NCI-H524 treated with DMSO at 0.1 percent for 48 hours (cell line): ENCODE measurements around the gene PHF2.

Source experiments
- DNase-seq: peaks from one replicate; lab custom pipeline; 2025; lab: John Stamatoyannopoulos, UW

The PHF2 gene

GRCh38 chr9:93701494-93702218, 125.3 kb downstream of the PHF2 start:
- DNase-seq = no peak

GRCh38 chr9:93702261-93702660, 125.9 kb downstream of the PHF2 start:
- DNase-seq = no peak

DNA sequence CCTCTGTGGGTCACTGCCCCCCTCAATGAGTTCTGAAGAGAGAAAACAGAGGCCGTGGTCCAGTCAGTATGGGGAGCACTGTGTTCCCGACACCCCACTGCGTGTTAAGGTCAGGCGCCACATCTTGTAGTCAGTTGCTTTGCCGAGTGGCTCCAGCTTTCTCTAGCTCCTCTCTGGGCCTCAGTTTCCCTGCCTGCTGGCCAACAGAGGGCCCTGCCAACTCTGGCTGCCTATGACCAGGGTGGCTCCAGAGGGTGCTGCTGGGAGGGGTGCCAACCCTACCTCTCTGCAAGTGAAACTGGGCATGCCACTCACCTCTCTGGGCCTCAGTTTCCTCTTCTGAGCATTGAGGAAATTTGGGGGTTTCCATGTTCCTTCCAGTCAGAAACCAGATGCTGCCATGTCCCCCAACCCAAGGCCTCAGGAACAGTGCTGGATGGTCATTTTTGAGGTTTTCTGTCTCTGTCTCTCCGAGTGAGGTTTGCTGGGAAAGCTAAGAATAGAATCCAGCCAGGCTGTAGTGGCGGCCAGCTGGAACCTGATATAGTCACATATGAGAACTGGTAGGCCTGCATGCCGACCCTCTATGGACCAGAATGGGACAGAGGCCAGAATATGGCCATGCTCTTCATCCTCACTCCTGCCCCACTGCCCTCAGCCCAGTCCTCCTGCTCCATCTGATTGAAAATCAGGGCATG, 132.1 kb downstream of the PHF2 start:
- DNase-seq = no peak

DNA sequence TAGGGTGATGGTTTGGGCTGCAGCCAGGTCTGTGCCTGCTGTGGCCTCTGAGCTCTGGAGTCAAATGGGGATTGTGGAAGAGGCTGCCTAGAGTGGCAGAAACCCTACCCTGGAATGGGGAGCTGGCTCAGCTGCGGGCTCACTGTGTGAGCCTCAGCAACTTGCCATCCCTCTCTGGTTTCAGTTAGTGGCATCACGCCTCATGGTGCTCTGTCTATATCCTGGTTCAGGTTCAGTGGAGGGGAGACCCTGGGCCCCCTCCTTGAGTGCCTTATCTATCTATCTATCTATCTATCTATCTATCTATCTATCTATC, 132.6 kb downstream of the PHF2 start:
- no peak for DNase-seq

- DNase-seq = no peak
Observed at GRCh38 chr9:93709600-93710369, 133.4 kb downstream of the PHF2 start.

DNA sequence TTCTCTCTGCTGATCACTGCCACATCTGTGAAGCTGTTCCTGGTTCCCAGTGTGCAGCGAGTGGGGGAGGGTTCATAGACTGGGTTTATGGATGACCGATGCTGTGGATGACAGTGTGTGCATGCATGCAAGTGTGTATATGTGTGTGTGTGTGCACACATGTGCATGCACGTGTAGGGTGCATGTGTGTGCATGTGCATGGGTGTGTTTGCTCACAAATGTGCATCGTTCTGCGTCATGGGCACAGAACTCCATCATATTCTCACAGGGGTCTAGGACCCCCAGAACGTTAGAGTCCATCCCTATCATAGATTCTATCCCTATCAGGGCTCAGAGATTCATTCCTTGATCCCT, 134.0 kb downstream of the PHF2 start:
- DNase-seq = no peak

- DNase-seq = no peak
Observed at GRCh38 chr9:93711002-93711401, 134.6 kb downstream of the PHF2 start.

- DNase-seq = no peak
Observed at GRCh38 chr9:93712896-93713295, 136.5 kb downstream of the PHF2 start.

- no peak for DNase-seq
Observed at GRCh38 chr9:93713716-93714115, 137.3 kb downstream of the PHF2 start.

GRCh38 chr9:93721417-93721965, 145.1 kb downstream of the PHF2 start:
- no peak for DNase-seq

DNA sequence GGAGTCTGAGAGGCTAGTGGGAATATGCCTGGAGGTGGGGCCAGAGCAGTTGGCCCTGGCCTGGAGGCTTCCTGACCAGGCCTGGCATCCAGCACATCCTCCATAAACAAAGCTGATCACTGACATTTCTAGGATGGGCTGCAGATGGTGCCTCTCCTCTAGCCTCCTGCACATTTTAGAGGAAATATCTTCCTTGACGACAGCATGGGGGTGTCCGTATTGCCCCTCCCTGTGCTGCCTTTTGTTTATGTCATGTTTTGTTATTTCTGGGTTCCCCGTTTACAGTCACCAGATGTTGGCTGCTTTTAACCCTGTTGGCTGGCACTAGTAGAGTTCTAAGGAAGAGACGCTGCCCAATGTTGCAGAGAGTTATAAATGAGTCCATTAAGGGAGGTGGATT, 148.5 kb downstream of the PHF2 start:
- no peak for DNase-seq

- no peak for DNase-seq
Observed at GRCh38 chr9:93725382-93725781, 149.0 kb downstream of the PHF2 start.

- no peak for DNase-seq
Observed at GRCh38 chr9:93726147-93726546, 149.8 kb downstream of the PHF2 start.
